Prostate gland (tissue), 2 donors: ENCODE measurements around the gene CBL.

ENCODE experiments used
- POLR2A ChIP-seq: fragments of 450-650 bp; IDR thresholded peaks from one replicate; pipeline ENCODE4 v1.6.1; 2016; ENCODE audit warnings: antibody characterized with exemption, mild to moderate bottlenecking
- TF ChIP-seq, protein P1 (sequence below), 4 experiments: fragments of 200-600 bp in 2 of 4; fragments of 450-650 bp in 2 of 4; sonication (generic) in 2 of 4; IDR thresholded peaks; 1 replicate in 3 of 4; 2 replicates in 1 of 4; pipeline ENCODE4 v1.5.1; 2016 to 2019; ENCODE audit warnings: antibody characterized with exemption in 4 of 4, mild to moderate bottlenecking in 2 of 4, moderate library complexity in 2 of 4

- TF ChIP-seq, protein P1, sequence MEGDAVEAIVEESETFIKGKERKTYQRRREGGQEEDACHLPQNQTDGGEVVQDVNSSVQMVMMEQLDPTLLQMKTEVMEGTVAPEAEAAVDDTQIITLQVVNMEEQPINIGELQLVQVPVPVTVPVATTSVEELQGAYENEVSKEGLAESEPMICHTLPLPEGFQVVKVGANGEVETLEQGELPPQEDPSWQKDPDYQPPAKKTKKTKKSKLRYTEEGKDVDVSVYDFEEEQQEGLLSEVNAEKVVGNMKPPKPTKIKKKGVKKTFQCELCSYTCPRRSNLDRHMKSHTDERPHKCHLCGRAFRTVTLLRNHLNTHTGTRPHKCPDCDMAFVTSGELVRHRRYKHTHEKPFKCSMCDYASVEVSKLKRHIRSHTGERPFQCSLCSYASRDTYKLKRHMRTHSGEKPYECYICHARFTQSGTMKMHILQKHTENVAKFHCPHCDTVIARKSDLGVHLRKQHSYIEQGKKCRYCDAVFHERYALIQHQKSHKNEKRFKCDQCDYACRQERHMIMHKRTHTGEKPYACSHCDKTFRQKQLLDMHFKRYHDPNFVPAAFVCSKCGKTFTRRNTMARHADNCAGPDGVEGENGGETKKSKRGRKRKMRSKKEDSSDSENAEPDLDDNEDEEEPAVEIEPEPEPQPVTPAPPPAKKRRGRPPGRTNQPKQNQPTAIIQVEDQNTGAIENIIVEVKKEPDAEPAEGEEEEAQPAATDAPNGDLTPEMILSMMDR (IDR thresholded peaks at IDR 0.05): no peak
- no peak for TF ChIP-seq POLR2A
Measured at GRCh38 chr11:119195680-119196079, 10.5 kb upstream of the CBL start.
